ENCODE results near the gene SH2D3A.

The SH2D3A gene

GRCh38 chr19:6736917-6737283 lies 30.3 kb downstream of the SH2D3A start:
- DNase-seq = no peak

GRCh38 chr19:6736169-6736916 lies 30.9 kb downstream of the SH2D3A start:
- DNase-seq = peak; percentile 49 to 58

- DNase-seq = no peak
Observed at GRCh38 chr19:6735181-6735911, 31.9 kb downstream of the SH2D3A start.

GRCh38 chr19:6734096-6734696 lies 33.0 kb downstream of the SH2D3A start:
- no peak for DNase-seq

GRCh38 chr19:6733338-6734095 lies 33.7 kb downstream of the SH2D3A start:
- no peak for DNase-seq

- DNase-seq = no peak
Observed at GRCh38 chr19:6732803-6733337, 34.4 kb downstream of the SH2D3A start.

GRCh38 chr19:6731822-6732221 lies 35.4 kb downstream of the SH2D3A start:
- DNase-seq = no peak

GRCh38 chr19:6730941-6731670 lies 36.1 kb downstream of the SH2D3A start:
- no peak for DNase-seq

GRCh38 chr19:6730153-6730804 lies 37.0 kb downstream of the SH2D3A start:
- DNase-seq = peak; percentile 39 to 55

GRCh38 chr19:6729573-6730152 lies 37.6 kb downstream of the SH2D3A start:
- DNase-seq = no peak

GRCh38 chr19:6728346-6728745 lies 38.9 kb downstream of the SH2D3A start:
- DNase-seq = no peak

GRCh38 chr19:6725513-6726231 lies 41.6 kb downstream of the SH2D3A start:
- DNase-seq = no peak

- no peak for DNase-seq
Observed at GRCh38 chr19:6724631-6725492, 42.4 kb downstream of the SH2D3A start.

- no peak for DNase-seq
Observed at GRCh38 chr19:6723738-6724137, 43.5 kb downstream of the SH2D3A start.

GRCh38 chr19:6723108-6723618 lies 44.1 kb downstream of the SH2D3A start:
- no peak for DNase-seq

GRCh38 chr19:6721773-6722172 lies 45.5 kb downstream of the SH2D3A start:
- DNase-seq = no peak

- DNase-seq = no peak
Observed at GRCh38 chr19:6721138-6721474, 46.1 kb downstream of the SH2D3A start.

- no peak for DNase-seq
Observed at GRCh38 chr19:6720369-6721137, 46.7 kb downstream of the SH2D3A start, which contains the start of gene C3. Gene C3, minus strand, starts transcription at chr19:6720650. Its CDS starts 61 bp downstream, at chr19:6720589.

- no peak for DNase-seq
Observed at GRCh38 chr19:6719992-6720368, 47.3 kb downstream of the SH2D3A start.
